ENCODE results near the gene SCAMP3. TPM values are rescaled to one million over a fixed set of nuclear protein-coding genes. Genes with fewer than 3 reads are reported as not detected.
"Not testable (repeated sequence)": the region's sequence is repeated elsewhere in the genome, so short reads cannot be mapped to it uniquely, and the experiment has no call there.

SCAMP3 gene
- total and polyA plus RNA-seq, 10 of the 15 experiments (the other 5 are each of a cell fraction or from before 2014, with no cell fraction given) = 17.2 to 133 (median 87.3) TPM

DNA sequence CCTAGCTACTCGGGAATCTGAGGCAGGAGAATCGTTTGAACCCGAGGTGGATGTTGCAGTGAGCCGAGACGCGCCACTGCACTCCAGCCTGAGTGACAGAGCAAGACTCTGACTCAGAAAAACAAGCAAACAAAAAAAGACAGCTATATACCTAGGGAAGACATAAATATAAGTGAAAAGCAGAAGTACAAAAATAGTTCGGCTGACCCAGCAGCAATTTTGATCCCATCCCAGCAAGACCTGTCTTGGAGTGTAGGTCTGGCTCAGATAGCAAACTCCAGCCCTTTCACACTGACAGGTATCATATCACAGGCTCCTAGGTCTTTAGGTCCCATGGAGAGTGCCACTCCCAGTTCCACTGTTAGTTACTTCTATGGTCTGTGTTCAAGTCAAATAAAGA, 39.1 kb downstream of the SCAMP3 start (continued):
- TF ChIP-seq, protein P1, sequence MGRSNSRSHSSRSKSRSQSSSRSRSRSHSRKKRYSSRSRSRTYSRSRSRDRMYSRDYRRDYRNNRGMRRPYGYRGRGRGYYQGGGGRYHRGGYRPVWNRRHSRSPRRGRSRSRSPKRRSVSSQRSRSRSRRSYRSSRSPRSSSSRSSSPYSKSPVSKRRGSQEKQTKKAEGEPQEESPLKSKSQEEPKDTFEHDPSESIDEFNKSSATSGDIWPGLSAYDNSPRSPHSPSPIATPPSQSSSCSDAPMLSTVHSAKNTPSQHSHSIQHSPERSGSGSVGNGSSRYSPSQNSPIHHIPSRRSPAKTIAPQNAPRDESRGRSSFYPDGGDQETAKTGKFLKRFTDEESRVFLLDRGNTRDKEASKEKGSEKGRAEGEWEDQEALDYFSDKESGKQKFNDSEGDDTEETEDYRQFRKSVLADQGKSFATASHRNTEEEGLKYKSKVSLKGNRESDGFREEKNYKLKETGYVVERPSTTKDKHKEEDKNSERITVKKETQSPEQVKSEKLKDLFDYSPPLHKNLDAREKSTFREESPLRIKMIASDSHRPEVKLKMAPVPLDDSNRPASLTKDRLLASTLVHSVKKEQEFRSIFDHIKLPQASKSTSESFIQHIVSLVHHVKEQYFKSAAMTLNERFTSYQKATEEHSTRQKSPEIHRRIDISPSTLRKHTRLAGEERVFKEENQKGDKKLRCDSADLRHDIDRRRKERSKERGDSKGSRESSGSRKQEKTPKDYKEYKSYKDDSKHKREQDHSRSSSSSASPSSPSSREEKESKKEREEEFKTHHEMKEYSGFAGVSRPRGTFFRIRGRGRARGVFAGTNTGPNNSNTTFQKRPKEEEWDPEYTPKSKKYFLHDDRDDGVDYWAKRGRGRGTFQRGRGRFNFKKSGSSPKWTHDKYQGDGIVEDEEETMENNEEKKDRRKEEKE (IDR thresholded peaks at IDR 0.05) = no peak
- TF ChIP-seq BHLHE40 (IDR thresholded peaks at IDR 0.05; ENCODE audit: borderline replicate concordance in 1 of 2, low read depth in 2 of 2, low read length in 1 of 2) (no peak), SREBF2 (IDR thresholded peaks at IDR 0.05; ENCODE audit: low read length) (no peak), ZNF274 (IDR thresholded peaks at IDR 0.05; ENCODE audit: insufficient read depth, insufficient read length) (no peak), NBN (IDR thresholded peaks at IDR 0.05) (no peak), IKZF2 (IDR thresholded peaks at IDR 0.05) (peak in 1 of 2 experiments; percentile 21; a peak in 1 of 4 replicates), MXI1 (IDR thresholded peaks at IDR 0.05; ENCODE audit: low read depth, low read length) (no peak), GABPA (IDR thresholded peaks at IDR 0.05; ENCODE audit: low read depth) (no peak), HDAC6 (IDR thresholded peaks at IDR 0.05; ENCODE audit: unreplicated experiment) (no peak), HDGF (IDR thresholded peaks at IDR 0.05) (no peak), EED (IDR thresholded peaks at IDR 0.05; ENCODE audit: low read depth) (no peak)
- TF ChIP-seq, protein P2, sequence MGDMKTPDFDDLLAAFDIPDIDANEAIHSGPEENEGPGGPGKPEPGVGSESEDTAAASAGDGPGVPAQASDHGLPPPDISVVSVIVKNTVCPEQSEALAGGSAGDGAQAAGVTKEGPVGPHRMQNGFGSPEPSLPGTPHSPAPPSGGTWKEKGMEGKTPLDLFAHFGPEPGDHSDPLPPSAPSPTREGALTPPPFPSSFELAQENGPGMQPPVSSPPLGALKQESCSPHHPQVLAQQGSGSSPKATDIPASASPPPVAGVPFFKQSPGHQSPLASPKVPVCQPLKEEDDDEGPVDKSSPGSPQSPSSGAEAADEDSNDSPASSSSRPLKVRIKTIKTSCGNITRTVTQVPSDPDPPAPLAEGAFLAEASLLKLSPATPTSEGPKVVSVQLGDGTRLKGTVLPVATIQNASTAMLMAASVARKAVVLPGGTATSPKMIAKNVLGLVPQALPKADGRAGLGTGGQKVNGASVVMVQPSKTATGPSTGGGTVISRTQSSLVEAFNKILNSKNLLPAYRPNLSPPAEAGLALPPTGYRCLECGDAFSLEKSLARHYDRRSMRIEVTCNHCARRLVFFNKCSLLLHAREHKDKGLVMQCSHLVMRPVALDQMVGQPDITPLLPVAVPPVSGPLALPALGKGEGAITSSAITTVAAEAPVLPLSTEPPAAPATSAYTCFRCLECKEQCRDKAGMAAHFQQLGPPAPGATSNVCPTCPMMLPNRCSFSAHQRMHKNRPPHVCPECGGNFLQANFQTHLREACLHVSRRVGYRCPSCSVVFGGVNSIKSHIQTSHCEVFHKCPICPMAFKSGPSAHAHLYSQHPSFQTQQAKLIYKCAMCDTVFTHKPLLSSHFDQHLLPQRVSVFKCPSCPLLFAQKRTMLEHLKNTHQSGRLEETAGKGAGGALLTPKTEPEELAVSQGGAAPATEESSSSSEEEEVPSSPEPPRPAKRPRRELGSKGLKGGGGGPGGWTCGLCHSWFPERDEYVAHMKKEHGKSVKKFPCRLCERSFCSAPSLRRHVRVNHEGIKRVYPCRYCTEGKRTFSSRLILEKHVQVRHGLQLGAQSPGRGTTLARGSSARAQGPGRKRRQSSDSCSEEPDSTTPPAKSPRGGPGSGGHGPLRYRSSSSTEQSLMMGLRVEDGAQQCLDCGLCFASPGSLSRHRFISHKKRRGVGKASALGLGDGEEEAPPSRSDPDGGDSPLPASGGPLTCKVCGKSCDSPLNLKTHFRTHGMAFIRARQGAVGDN (IDR thresholded peaks at IDR 0.05) = no peak
- TF ChIP-seq, protein P3, sequence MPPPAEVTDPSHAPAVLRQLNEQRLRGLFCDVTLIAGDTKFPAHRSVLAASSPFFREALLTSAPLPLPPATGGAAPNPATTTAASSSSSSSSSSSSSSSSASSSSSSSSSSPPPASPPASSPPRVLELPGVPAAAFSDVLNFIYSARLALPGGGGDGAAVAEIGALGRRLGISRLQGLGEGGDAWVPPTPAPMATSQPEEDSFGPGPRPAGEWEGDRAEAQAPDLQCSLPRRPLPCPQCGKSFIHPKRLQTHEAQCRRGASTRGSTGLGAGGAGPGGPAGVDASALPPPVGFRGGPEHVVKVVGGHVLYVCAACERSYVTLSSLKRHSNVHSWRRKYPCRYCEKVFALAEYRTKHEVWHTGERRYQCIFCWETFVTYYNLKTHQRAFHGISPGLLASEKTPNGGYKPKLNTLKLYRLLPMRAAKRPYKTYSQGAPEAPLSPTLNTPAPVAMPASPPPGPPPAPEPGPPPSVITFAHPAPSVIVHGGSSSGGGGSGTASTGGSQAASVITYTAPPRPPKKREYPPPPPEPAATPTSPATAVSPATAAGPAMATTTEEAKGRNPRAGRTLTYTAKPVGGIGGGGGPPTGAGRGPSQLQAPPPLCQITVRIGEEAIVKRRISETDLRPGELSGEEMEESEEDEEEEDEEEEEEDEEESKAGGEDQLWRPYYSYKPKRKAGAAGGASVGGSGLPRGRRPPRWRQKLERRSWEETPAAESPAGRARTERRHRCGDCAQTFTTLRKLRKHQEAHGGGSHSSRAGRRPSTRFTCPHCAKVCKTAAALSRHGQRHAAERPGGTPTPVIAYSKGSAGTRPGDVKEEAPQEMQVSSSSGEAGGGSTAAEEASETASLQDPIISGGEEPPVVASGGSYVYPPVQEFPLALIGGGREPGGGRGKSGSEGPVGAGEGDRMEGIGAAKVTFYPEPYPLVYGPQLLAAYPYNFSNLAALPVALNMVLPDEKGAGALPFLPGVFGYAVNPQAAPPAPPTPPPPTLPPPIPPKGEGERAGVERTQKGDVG (CRISPR knock-in tag; IDR thresholded peaks at IDR 0.05) = no peak

DNA sequence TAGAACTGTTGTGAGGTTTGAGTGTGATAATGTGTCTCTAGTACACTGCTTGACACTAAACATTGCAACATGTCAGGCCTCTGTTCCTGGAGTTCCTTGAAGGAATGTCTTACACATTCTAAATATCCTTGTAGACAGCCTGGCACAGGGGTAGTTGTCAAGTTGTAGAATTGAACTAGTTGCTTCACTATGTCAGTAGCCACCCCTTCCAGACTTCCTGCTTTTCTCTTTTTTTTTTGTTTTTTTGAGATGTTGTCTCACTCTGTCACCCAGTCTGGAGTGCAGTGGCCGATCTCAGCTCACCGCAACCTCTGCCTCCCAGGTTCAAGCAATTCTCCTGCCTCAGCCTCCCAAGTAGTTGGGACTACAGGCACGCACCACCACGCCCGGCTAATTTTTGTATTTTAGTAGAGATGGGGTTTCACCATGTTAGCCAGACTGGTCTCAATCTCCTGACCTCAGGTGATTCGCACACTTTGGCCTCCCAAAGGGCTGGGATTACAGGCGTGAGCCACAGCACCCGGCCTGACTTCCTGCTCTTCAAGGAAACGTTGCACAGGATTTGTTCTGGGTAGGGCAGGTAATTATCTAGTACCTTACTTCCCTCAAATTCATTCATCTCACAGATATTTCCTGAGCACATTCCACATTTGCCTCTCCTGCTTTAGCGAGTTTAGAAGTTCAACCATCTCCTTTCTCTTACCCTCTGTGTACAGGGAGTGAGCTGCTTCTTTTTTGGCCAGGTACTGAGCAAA, 41.8 kb downstream of the SCAMP3 start:
- ATAC-seq; in situ Hi-C loops (cut with MboI); BruUV-seq (replicated peaks); SMC1A ChIA-PET (ENCODE audit: uncharacterized antibody, unreplicated experiment); H3K27ac ChIP-seq (ENCODE audit: control insufficient read depth, insufficient read depth); RAD21 ChIA-PET (ENCODE audit: unreplicated experiment); H3K36me3 ChIP-seq (ENCODE audit: control insufficient read depth in 2 of 2, insufficient read depth in 2 of 2, low read length in 1 of 2); intact Hi-C loops (cut with micrococcal nuclease; ENCODE audit: unreplicated experiment); CTCF ChIA-PET; H3K9ac ChIP-seq (ENCODE audit: control insufficient read depth, insufficient read depth, low read length); H2AFZ ChIP-seq (ENCODE audit: control insufficient read depth, low read depth, low read length); H4K20me1 ChIP-seq (ENCODE audit: control insufficient read depth, insufficient read depth); FAIRE-seq; H3K4me2 ChIP-seq (ENCODE audit: control insufficient read depth, insufficient read depth); DNase-seq (ENCODE audit: low read depth, low spot score); H3K79me2 ChIP-seq (ENCODE audit: control insufficient read depth, insufficient read depth, low read length); H3K9me3 ChIP-seq (replicated peaks; ENCODE audit: control insufficient read depth, insufficient read depth, low read length); H3K27me3 ChIP-seq (replicated peaks in 1 of 2; ENCODE audit: control insufficient read depth in 2 of 2, insufficient read depth in 2 of 2, low read length in 1 of 2); H3K4me3 ChIP-seq: not testable (repeated sequence)
- WGBS (ENCODE audit: insufficient coverage, insufficient replicate concordance, low lambda C conversion rate, missing lambda C conversion rate) = 90% methylated on average over 10 of the region's 10 CpGs
- peaks cover 30% of the 10 kb centered on the region for H3K4me1 ChIP-seq (ENCODE audit: control insufficient read depth, insufficient read depth, low read length)
- POLR2A ChIA-PET = interaction anchor here (0.6 to 1.1 kb wide), 2 partner anchors 31 to 59 kb away, joined by 3 read pairs; no protein-coding TSS in a partner anchor

All from GM12878 (cell line).